Sigmoid colon (tissue), 7 donors: Measurements from ENCODE around the gene CCNK. TPM values are rescaled to one million over a fixed set of nuclear protein-coding genes. Genes with fewer than 3 reads are reported as not detected.

Source experiments
- DNase-seq: peaks from one replicate; pipeline ENCODE4 v3.0.0-alpha.2; 2019
- H3K27ac ChIP-seq, 4 donors: fragments of 200-600 bp; sonication (generic); one replicate each; pipeline ENCODE4 v1.5.1; 2016 to 2019; ENCODE audit warnings: mild to moderate bottlenecking in 1 of 4
- H3K27me3 ChIP-seq, 3 donors: fragments of 200-600 bp; sonication (generic); one replicate each; pipeline ENCODE4 v1.5.1; 2019; ENCODE audit warnings: mild to moderate bottlenecking in 1 of 3
- H3K36me3 ChIP-seq, 4 donors: fragments of 200-600 bp; sonication (generic); one replicate each; pipeline ENCODE4 v1.5.1; 2016 to 2019
- H3K4me1 ChIP-seq, 4 donors: fragments of 200-600 bp; sonication (generic); one replicate each; pipeline ENCODE4 v1.5.1; 2017 to 2019
- H3K4me3 ChIP-seq, 4 donors: fragments of 200-600 bp; sonication (generic); one replicate each; pipeline ENCODE4 v1.5.1; 2017 to 2019; ENCODE audit warnings: mild to moderate bottlenecking in 2 of 4, moderate library complexity in 1 of 4
- H3K9me3 ChIP-seq, 4 donors: fragments of 200-600 bp in 3 of 4; sonication (generic) in 3 of 4; one replicate each; pipeline versions ENCODE4 v1.5.1 to v1.6.1; 2013 to 2019
- EP300 ChIP-seq, 4 donors: sonication (generic); formaldehyde crosslinking; IDR thresholded peaks; one replicate each; pipeline ENCODE4 v1.6.1; 2017; ENCODE audit warnings: antibody characterized with exemption in 4 of 4
- POLR2A ChIP-seq, 2 donors: fragments of 450-650 bp; IDR thresholded peaks; one replicate each; pipeline ENCODE4 v1.6.1; 2016; ENCODE audit warnings: antibody characterized with exemption in 2 of 2, mild to moderate bottlenecking in 2 of 2, moderate library complexity in 2 of 2
- POLR2AphosphoS5 ChIP-seq, 4 donors: sonication (generic); formaldehyde crosslinking; IDR thresholded peaks; one replicate each; pipeline ENCODE4 v1.6.1; 2017; ENCODE audit warnings: antibody characterized with exemption in 4 of 4
- WGBS, 2 donors: extraction: QIAGEN DNeasy Blood & Tissue Kit; methylation state at CpG; one replicate each; pipeline ENCODE4 v1.1.7; 2013; 5-methylcytosine and 5-hydroxymethylcytosine counted together
- intact Hi-C: fragments of 100-400 bp; cut with DNase I; formaldehyde crosslinking; loops from one replicate; pipeline ENCODE4 v1.15.1; 2023
- polyA plus RNA-seq, 3 donors: library from polyadenylated mRNA; stranded (reverse); fragments of 200-250 nt; gene quantifications; one replicate each; pipeline ENCODE4 v1.2.3, GENCODE V29; 2013
- total RNA-seq, 4 donors: library from RNA; depleted of rRNA; stranded (reverse); fragments of >200 nt; gene quantifications; one replicate each; pipeline ENCODE4 v1.1.0, GENCODE V29; 2016
- TF ChIP-seq, protein P1 (sequence below), 4 experiments: fragments of 450-650 bp in 3 of 4; fragments of 200-600 bp in 1 of 4; IDR thresholded peaks; one replicate each; pipeline ENCODE4 v1.5.1; 2016 to 2019; ENCODE audit warnings: antibody characterized with exemption in 4 of 4, mild to moderate bottlenecking in 3 of 4, moderate library complexity in 2 of 4
- donor health status: healthy with polysubstance abuse.
- donor health status: Bipolar disorder and iron deficiency.
- donor health status: healthy.

Gene CCNK
- total and polyA plus RNA-seq, 7 donors, result 13.2 to 25.9 (median 18.1) TPM

- Histone ChIP-seq H3K4me3 (no peak overlapping the region), H3K27me3 (no peaks in the 10 kb centered on the region), H3K4me1 (peaks cover 0 to 25% (median 20%) of the 10 kb centered on the region in 4 donors), H3K36me3 (no peaks in the 10 kb centered on the region), H3K9me3 (no peaks in the 10 kb centered on the region), H3K27ac (no peak overlapping the region)
- intact Hi-C loops, result no loop called here
- 71 to 83% methylated on average over 3 of the region's 3 CpGs for WGBS, 2 donors
- no peak for DNase-seq
- TF ChIP-seq POLR2A (IDR thresholded peaks at IDR 0.05), result no peak
Observed at GRCh38 chr14:99473458-99473857, 7.8 kb upstream of the CCNK start.

DNA sequence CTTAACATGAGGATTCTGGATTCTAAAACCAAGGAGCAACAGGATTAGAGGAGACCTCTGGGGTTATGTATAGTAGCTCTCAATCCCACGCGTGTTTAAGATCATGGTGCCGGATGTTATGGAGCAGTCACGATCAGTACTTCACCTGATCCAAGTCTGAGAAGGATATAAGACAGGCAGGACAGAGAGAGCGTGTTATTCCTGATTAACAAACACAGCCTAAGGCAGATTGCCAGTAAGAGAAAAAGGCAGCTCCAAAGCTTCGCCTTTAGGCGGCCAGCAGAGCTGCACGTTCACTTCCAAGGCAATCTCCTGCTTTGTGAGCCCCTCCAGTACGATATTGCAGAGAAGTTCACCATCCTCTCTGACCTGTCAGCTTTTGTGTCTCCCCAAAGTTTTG, 6.0 kb upstream of the CCNK start:
- Histone ChIP-seq H3K27ac (peak overlapping the region in 3 of 4 donors; percentile 15 to 54 (median 26)), H3K4me1 (peaks cover 0 to 37% (median 33%) of the 10 kb centered on the region in 4 donors), H3K36me3 (no peaks in the 10 kb centered on the region), H3K27me3 (no peaks in the 10 kb centered on the region), H3K9me3 (no peaks in the 10 kb centered on the region), H3K4me3 (no peak overlapping the region)
- 87 to 92% methylated on average over 9 of the region's 9 CpGs for WGBS, 2 donors
- TF ChIP-seq, protein P1, sequence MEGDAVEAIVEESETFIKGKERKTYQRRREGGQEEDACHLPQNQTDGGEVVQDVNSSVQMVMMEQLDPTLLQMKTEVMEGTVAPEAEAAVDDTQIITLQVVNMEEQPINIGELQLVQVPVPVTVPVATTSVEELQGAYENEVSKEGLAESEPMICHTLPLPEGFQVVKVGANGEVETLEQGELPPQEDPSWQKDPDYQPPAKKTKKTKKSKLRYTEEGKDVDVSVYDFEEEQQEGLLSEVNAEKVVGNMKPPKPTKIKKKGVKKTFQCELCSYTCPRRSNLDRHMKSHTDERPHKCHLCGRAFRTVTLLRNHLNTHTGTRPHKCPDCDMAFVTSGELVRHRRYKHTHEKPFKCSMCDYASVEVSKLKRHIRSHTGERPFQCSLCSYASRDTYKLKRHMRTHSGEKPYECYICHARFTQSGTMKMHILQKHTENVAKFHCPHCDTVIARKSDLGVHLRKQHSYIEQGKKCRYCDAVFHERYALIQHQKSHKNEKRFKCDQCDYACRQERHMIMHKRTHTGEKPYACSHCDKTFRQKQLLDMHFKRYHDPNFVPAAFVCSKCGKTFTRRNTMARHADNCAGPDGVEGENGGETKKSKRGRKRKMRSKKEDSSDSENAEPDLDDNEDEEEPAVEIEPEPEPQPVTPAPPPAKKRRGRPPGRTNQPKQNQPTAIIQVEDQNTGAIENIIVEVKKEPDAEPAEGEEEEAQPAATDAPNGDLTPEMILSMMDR (IDR thresholded peaks at IDR 0.05), result peak in 1 of 4 experiments; percentile 29
- TF ChIP-seq EP300 (IDR thresholded peaks at IDR 0.05) (no peak), POLR2A (IDR thresholded peaks at IDR 0.05) (no peak), POLR2AphosphoS5 (IDR thresholded peaks at IDR 0.05) (no peak)
- intact Hi-C loops, result no loop called here
- no peak for DNase-seq

DNA sequence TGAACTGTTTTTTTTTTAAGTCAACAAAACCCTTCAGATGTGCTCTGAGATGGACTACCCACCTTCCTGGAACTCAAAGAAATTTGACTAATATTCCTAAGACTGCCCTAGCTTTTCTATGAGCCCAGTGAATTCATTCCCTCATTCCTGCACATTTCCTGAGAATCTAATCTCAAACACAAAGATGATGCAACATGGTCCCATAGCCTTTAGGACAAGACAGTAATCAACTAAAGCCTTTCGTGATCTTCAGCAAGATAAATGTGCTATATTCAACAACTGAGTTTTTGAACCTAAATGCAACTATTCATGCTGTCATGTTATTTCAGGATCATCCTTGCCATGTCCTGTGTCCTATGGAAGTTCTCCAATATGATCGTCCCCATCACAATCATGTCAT, 5.5 kb upstream of the CCNK start:
- DNase-seq, result no peak
- intact Hi-C loops, result no loop called here
- H3K27ac ChIP-seq, result peak overlapping the region in 2 of 4 donors; percentile 15 to 26
- 92 to 94% methylated on average over 2 of the region's 2 CpGs for WGBS, 2 donors
- TF ChIP-seq POLR2AphosphoS5 (IDR thresholded peaks at IDR 0.05) (no peak), POLR2A (IDR thresholded peaks at IDR 0.05) (no peak), EP300 (IDR thresholded peaks at IDR 0.05) (no peak)
- TF ChIP-seq, protein P1 (IDR thresholded peaks at IDR 0.05), result no peak
- peaks cover 0 to 37% (median 33%) of the 10 kb centered on the region in 4 donors for H3K4me1 ChIP-seq
- H3K27me3 ChIP-seq, result no peaks in the 10 kb centered on the region
- no peaks in the 10 kb centered on the region for H3K36me3 ChIP-seq
- no peaks in the 10 kb centered on the region for H3K9me3 ChIP-seq
- H3K4me3 ChIP-seq, result no peak overlapping the region

GRCh38 chr14:99476864-99477263, 4.3 kb upstream of the CCNK start:
- peaks cover 0 to 38% (median 33%) of the 10 kb centered on the region in 4 donors for H3K4me1 ChIP-seq
- WGBS, 2 donors, result 73% methylated on average over 1 of the region's 1 CpG
- intact Hi-C loops, result no loop called here

DNA sequence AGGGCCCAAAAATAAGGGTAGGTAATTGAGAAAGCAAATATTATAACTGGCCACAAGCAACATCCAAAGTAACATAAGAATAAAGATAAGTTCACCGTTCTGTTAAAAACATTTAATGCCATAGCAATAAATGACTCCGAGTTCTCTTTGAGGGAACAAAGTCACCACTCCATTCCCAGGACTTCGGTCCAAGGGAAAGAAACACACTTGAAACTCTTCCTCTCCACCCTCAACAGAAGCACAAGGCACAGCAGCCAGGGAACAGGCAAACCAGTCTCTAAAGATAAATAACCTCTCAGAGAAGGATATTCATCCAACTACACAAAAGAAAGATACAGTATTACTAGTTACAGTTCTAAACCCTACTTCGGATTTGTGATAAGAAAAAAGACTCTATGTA, 3.1 kb upstream of the CCNK start:
- Histone ChIP-seq H3K36me3 (no peaks in the 10 kb centered on the region), H3K4me1 (peaks cover 0 to 50% (median 45%) of the 10 kb centered on the region in 4 donors), H3K9me3 (no peaks in the 10 kb centered on the region), H3K27ac (peak overlapping the region in 3 of 4 donors; percentile 94 to 99 (median 97)), H3K4me3 (no peak overlapping the region), H3K27me3 (no peaks in the 10 kb centered on the region)
- WGBS, 2 donors, result 26 to 71% methylated on average over 4 of the region's 4 CpGs
- TF ChIP-seq, protein P1 (IDR thresholded peaks at IDR 0.05), result no peak
- TF ChIP-seq POLR2AphosphoS5 (IDR thresholded peaks at IDR 0.05), result no peak
- no peak for TF ChIP-seq POLR2A (IDR thresholded peaks at IDR 0.05)
- no peak for TF ChIP-seq EP300 (IDR thresholded peaks at IDR 0.05)
- intact Hi-C loops, result no loop called here
- no peak for DNase-seq

More at GRCh38 chr14:99476864-99477263, 4.3 kb upstream of the CCNK start:
- Histone ChIP-seq H3K9me3 (no peaks in the 10 kb centered on the region), H3K36me3 (no peaks in the 10 kb centered on the region), H3K27me3 (no peaks in the 10 kb centered on the region), H3K4me3 (no peak overlapping the region), H3K27ac (no peak overlapping the region)
- TF ChIP-seq POLR2A (IDR thresholded peaks at IDR 0.05), result no peak
- TF ChIP-seq, protein P1 (IDR thresholded peaks at IDR 0.05), result no peak
- TF ChIP-seq EP300 (IDR thresholded peaks at IDR 0.05), result no peak
- TF ChIP-seq POLR2AphosphoS5 (IDR thresholded peaks at IDR 0.05), result no peak
- no peak for DNase-seq
